GM06990 (cell line): ENCODE measurements around the gene FBLN2.

Experiments
- DNase-seq: peaks from one replicate; pipeline ENCODE4 v3.0.0-alpha.2; 2011; ENCODE audit not compliant: insufficient read length; ENCODE audit errors: extremely low read depth
- H3K27me3 ChIP-seq: replicated peaks from 2 replicates; pipeline ENCODE4 v1.6.0; 2011; ENCODE audit warnings: low read length; ENCODE audit not compliant: control insufficient read depth, insufficient read depth
- H3K36me3 ChIP-seq: 2 replicates; pipeline ENCODE4 v1.5.1; 2011; ENCODE audit warnings: low read length; ENCODE audit not compliant: control insufficient read depth, insufficient read depth
- H3K4me3 ChIP-seq: replicated peaks from 2 replicates; pipeline ENCODE4 v1.5.1; 2011; ENCODE audit warnings: low read depth, mild to moderate bottlenecking, control low read depth, low read length
- TF ChIP-seq, protein P1 (sequence below): IDR thresholded peaks from 2 replicates; pipeline ENCODE4 v1.5.1; 2011; ENCODE audit warnings: low read length, control low read depth, mild to moderate bottlenecking, inconsistent platforms; ENCODE audit not compliant: insufficient read depth, poor library complexity, severe bottlenecking

Gene FBLN2

GRCh38 chr3:13501958-13502790 is 46.8 kb upstream of the FBLN2 start:
- Histone ChIP-seq H3K36me3 (no peaks in the 10 kb centered on the region), H3K4me3 (no peak overlapping the region), H3K27me3 (no peaks in the 10 kb centered on the region; the same call in 1 of the 2 replicates)
- TF ChIP-seq, protein P1, sequence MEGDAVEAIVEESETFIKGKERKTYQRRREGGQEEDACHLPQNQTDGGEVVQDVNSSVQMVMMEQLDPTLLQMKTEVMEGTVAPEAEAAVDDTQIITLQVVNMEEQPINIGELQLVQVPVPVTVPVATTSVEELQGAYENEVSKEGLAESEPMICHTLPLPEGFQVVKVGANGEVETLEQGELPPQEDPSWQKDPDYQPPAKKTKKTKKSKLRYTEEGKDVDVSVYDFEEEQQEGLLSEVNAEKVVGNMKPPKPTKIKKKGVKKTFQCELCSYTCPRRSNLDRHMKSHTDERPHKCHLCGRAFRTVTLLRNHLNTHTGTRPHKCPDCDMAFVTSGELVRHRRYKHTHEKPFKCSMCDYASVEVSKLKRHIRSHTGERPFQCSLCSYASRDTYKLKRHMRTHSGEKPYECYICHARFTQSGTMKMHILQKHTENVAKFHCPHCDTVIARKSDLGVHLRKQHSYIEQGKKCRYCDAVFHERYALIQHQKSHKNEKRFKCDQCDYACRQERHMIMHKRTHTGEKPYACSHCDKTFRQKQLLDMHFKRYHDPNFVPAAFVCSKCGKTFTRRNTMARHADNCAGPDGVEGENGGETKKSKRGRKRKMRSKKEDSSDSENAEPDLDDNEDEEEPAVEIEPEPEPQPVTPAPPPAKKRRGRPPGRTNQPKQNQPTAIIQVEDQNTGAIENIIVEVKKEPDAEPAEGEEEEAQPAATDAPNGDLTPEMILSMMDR: no peak
- no peak for DNase-seq

DNA sequence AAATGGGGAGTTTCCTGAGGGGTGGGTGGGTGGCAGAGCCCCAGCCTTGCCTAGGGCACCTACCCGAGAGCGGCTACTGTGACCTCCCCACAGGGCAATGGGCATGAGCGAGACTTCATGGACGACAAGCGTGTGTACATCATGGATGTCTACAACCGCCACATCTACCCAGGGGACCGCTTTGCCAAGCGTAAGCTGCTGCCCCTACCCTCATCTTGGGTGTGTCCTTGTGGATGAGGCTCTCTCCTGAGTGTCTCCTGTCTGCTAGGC is 46.2 kb upstream of the FBLN2 start:
- TF ChIP-seq, protein P1: no peak
- H3K27me3 ChIP-seq: no peaks in the 10 kb centered on the region; the same call in 1 of the 2 replicates
- no peak for DNase-seq
- H3K36me3 ChIP-seq: no peaks in the 10 kb centered on the region
- no peak overlapping the region for H3K4me3 ChIP-seq

DNA sequence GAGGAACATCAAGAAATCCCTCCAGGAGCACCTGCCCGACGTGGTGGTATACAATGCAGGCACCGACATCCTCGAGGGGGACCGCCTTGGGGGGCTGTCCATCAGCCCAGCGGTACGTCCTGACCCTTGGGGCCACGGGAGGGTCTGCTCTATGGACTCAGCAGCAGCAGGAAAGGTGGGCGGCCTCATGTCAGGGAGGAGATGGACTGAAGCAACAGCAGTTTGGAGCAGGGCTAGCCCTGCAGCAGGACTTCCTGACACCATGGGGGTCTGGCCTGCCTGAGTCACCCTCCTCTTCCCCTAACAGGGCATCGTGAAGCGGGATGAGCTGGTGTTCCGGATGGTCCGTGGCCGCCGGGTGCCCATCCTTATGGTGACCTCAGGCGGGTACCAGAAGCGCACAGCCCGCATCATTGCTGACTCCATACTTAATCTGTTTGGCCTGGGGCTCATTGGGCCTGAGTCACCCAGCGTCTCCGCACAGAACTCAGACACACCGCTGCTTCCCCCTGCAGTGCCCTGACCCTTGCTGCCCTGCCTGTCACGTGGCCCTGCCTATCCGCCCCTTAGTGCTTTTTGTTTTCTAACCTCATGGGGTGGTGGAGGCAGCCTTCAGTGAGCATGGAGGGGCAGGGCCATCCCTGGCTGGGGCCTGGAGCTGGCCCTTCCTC is 44.6 kb upstream of the FBLN2 start:
- Histone ChIP-seq H3K4me3 (no peak overlapping the region), H3K36me3 (no peaks in the 10 kb centered on the region), H3K27me3 (no peaks in the 10 kb centered on the region; the same call in 1 of the 2 replicates)
- DNase-seq: no peak
- TF ChIP-seq, protein P1: no peak

GRCh38 chr3:13505147-13506130 is 43.5 kb upstream of the FBLN2 start:
- no peak overlapping the region for H3K4me3 ChIP-seq
- no peaks in the 10 kb centered on the region; the same call in 1 of the 2 replicates for H3K27me3 ChIP-seq
- no peaks in the 10 kb centered on the region for H3K36me3 ChIP-seq
- TF ChIP-seq, protein P1: no peak
- no peak for DNase-seq

GRCh38 chr3:13506239-13506638 is 42.7 kb upstream of the FBLN2 start:
- H3K4me3 ChIP-seq: no peak overlapping the region
- H3K27me3 ChIP-seq: no peaks in the 10 kb centered on the region; the same call in 1 of the 2 replicates
- no peak for DNase-seq
- TF ChIP-seq, protein P1: no peak
- no peaks in the 10 kb centered on the region for H3K36me3 ChIP-seq
